Measurements from ENCODE around the gene TBX2.

GRCh38 chr17:61422116-61422799, 22.6 kb downstream of the TBX2 start:
- TF ChIP-seq FOXM1 (IDR thresholded peaks at IDR 0.05; ENCODE audit: low read depth, low read length) (no peak), CTCF (IDR thresholded peaks at IDR 0.05 in 2 of 3, conservative IDR thresholded peaks at IDR 0.05 in 1 of 3; ENCODE audit: control insufficient read depth in 2 of 3, extremely low read depth in 1 of 3, insufficient read depth in 1 of 3, low read depth in 3 of 3, low read length in 3 of 3) (no peak), POLR2A (IDR thresholded peaks at IDR 0.05; ENCODE audit: low read depth, low read length) (no peak), NR2F1 (conservative IDR thresholded peaks at IDR 0.05) (no peak)
